BLaER1 (cell line): ENCODE measurements around the gene FBXO44.

Experiments used
- H3K27ac ChIP-seq: shearing (Covaris generic); formaldehyde crosslinking; 2 replicates; pipeline ENCODE4 v1.8.1; 2022
- H3K27me3 ChIP-seq: shearing (Covaris generic); formaldehyde crosslinking; 2 replicates; pipeline ENCODE4 v1.8.1; 2022
- H3K36me3 ChIP-seq: shearing (Covaris generic); formaldehyde crosslinking; 2 replicates; pipeline ENCODE4 v1.8.1; 2022
- H3K4me1 ChIP-seq: shearing (Covaris generic); formaldehyde crosslinking; 2 replicates; pipeline ENCODE4 v1.8.1; 2022
- H3K4me2 ChIP-seq: shearing (Covaris generic); formaldehyde crosslinking; 2 replicates; pipeline ENCODE4 v1.8.1; 2022
- H3K4me3 ChIP-seq: shearing (Covaris generic); formaldehyde crosslinking; 2 replicates; pipeline ENCODE4 v1.8.1; 2022
- H3K9ac ChIP-seq: shearing (Covaris generic); formaldehyde crosslinking; 2 replicates; pipeline ENCODE4 v1.8.1; 2022
- H3K9me3 ChIP-seq: shearing (Covaris generic); formaldehyde crosslinking; 2 replicates; pipeline ENCODE4 v1.8.1; 2022
- H4K20me1 ChIP-seq: shearing (Covaris generic); formaldehyde crosslinking; 2 replicates; pipeline ENCODE4 v1.8.1; 2022
- Cebpa-rat ChIP-seq: shearing (Covaris generic); IDR thresholded peaks from 2 replicates; pipeline ENCODE4 v1.8.1; 2022

Gene FBXO44

DNA sequence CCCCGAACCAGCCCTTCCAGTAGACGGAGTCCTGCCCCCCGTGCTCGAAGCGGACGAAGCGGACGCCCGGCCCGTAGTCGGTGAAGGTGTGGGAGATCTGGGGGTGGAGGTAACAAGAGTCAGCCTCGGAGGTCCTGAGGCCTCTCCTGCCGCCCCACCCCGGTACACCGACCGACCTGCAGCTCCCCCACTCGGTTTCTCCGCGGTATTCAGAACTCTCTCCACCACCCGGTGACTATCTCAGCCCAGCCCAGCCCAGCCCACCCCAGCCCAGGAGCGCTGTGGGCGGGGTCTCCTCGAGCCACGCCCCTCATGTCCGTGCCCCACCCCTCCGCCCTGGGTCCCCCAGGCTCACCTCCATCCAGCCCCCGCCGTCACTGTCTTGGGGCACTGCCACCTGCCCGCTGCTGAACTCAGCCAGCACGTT, 5.9 kb upstream of the FBXO44 start:
- H3K4me2 ChIP-seq, result no peak overlapping the region
- no peak overlapping the region for H3K27ac ChIP-seq
- H3K9me3 ChIP-seq, result no peaks in the 10 kb centered on the region
- peaks cover 30% of the 10 kb centered on the region for H3K4me1 ChIP-seq
- H4K20me1 ChIP-seq, result peaks cover 2% of the 10 kb centered on the region; the same call in 1 of the 2 replicates
- H3K4me3 ChIP-seq, result no peak overlapping the region
- no peak overlapping the region for H3K9ac ChIP-seq
- H3K36me3 ChIP-seq, result no peaks in the 10 kb centered on the region
- H3K27me3 ChIP-seq, result peaks cover 36% of the 10 kb centered on the region
- no peak for TF ChIP-seq Cebpa-rat

DNA sequence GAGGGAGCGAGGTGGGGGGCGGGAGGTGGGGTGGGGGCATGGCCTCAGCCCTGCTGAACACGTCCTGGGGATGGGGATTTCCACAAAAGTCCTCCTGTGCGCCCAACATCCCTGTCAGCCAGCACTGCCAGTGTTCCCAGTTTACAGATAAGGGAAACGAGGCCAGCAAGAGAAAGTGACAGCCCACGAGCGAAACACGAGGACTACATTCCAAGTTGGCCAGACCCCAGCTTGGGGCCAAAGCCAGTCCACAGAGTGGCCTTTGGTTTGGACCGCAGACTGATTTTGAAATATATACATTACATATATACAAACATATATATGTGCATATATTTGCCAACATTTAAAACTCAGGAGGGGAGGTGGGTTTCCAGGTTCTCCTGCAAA, 5.4 kb upstream of the FBXO44 start:
- Histone ChIP-seq H3K36me3 (no peaks in the 10 kb centered on the region), H3K4me2 (no peak overlapping the region), H3K27ac (no peak overlapping the region), H3K4me1 (peaks cover 35% of the 10 kb centered on the region), H3K9ac (no peak overlapping the region), H3K4me3 (no peak overlapping the region), H4K20me1 (peaks cover 5% of the 10 kb centered on the region; the same call in 1 of the 2 replicates), H3K27me3 (peaks cover 41% of the 10 kb centered on the region), H3K9me3 (no peaks in the 10 kb centered on the region)
- no peak for TF ChIP-seq Cebpa-rat

DNA sequence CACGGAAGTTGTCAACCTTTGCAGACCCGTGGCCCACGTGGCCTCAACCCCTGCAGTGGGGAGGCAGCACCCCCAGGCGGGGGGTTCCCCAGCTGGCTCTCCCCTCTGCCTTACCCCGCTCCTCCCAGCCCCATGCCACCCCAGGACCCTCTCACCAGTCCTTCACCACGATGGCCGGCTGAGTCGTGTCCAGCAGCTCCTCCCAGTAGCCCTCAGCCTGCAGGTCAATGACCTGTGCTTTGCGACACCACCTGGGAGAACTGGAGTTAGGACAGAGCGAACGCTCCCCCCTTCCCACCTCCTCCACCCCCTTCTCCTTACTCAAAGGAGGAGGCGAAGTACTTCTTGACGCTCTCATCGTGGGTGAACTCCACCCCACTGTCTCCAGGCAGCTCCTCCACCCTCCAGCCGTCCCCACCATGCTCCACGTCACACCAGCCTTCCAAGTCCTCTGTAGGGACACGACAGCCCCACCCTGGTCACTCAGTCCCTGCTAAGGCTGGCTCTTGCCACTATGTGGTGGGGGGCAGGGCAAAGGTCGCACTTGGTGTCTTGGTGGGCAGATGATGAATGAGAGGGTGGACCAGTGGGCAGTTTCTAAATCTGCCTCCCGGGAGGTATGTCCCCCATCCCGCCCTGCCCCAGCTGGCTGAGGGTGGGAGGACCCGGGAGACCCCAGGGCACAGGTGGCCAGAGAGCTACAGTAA, 4.9 kb upstream of the FBXO44 start:
- H3K4me3 ChIP-seq, result no peak overlapping the region

DNA sequence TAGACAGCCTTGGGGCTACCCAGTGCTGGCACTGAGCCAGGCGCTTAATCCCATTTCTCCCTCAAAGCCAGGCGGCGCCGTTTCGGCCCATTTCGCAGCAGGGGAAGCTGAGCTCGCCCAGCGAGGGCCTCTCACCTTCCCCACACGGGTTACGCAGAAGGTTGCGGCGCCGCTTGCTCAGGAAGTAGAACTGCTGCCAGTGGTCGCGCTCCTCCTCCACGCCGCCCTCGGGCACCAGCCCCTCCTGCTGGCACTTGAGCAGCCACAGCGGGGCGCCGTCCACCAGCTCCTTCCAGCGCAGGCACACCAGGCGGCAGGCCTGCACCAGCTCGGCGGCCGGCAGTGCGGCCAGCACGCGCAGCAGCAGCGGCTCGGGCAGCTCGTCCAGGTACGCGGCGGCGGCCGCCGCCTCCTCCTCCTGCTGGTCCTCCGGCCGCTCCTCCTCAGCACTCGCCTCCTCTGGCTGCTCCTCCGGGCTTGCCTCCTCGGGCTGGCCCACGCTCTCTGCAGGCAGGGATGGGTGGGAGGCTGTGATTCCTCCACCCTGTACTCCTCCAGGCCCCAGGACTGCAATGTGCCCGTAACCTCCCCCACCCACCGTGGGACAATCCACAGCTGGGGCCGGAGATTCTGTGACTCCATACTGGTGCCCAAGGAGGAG, 4.2 kb upstream of the FBXO44 start:
- H3K4me2 ChIP-seq, result peak overlapping the region; percentile 65
- no peak for TF ChIP-seq Cebpa-rat
- no peak overlapping the region for H3K9ac ChIP-seq
- H4K20me1 ChIP-seq, result peaks cover 5% of the 10 kb centered on the region; the same call in 1 of the 2 replicates
- peaks cover 44% of the 10 kb centered on the region for H3K27me3 ChIP-seq
- H3K9me3 ChIP-seq, result no peaks in the 10 kb centered on the region
- peaks cover 38% of the 10 kb centered on the region for H3K4me1 ChIP-seq
- no peaks in the 10 kb centered on the region for H3K36me3 ChIP-seq
- no peak overlapping the region for H3K27ac ChIP-seq
- H3K4me3 ChIP-seq, result no peak overlapping the region

More for the DNA sequence above, 4.9 kb upstream of the FBXO44 start:
- TF ChIP-seq Cebpa-rat, result no peak
- peaks cover 35% of the 10 kb centered on the region for H3K4me1 ChIP-seq
- H3K27me3 ChIP-seq, result peaks cover 44% of the 10 kb centered on the region
- no peaks in the 10 kb centered on the region for H3K9me3 ChIP-seq
- peaks cover 5% of the 10 kb centered on the region; the same call in 1 of the 2 replicates for H4K20me1 ChIP-seq
- H3K9ac ChIP-seq, result no peak overlapping the region
- no peaks in the 10 kb centered on the region for H3K36me3 ChIP-seq
- peak overlapping the region; percentile 65 for H3K4me2 ChIP-seq
- H3K27ac ChIP-seq, result no peak overlapping the region

DNA sequence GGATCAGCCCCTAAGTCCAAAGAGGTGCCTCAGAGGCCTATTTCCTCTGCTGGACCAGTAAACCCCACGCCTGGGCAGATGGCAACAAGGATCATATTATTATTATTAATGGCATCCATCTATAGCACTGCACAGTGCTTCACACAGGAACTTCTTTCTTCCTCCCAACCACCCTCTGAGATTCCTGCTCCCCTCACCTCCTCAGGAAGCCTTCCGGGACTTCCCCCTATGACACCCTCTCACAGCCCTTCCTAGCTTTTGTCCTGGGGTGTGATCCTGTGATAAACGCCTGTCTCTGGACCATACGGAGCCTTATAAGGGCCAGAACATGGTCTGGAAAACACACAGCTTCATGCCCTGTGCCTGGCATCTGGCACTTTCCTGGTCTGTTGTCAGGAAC, 3.7 kb upstream of the FBXO44 start:
- Histone ChIP-seq H3K27me3 (peaks cover 44% of the 10 kb centered on the region), H3K4me3 (no peak overlapping the region), H3K36me3 (no peaks in the 10 kb centered on the region), H3K27ac (no peak overlapping the region), H3K4me1 (peaks cover 44% of the 10 kb centered on the region), H3K9me3 (no peaks in the 10 kb centered on the region), H4K20me1 (peaks cover 9% of the 10 kb centered on the region), H3K9ac (no peak overlapping the region), H3K4me2 (peak overlapping the region; percentile 65)
- TF ChIP-seq Cebpa-rat, result no peak

DNA sequence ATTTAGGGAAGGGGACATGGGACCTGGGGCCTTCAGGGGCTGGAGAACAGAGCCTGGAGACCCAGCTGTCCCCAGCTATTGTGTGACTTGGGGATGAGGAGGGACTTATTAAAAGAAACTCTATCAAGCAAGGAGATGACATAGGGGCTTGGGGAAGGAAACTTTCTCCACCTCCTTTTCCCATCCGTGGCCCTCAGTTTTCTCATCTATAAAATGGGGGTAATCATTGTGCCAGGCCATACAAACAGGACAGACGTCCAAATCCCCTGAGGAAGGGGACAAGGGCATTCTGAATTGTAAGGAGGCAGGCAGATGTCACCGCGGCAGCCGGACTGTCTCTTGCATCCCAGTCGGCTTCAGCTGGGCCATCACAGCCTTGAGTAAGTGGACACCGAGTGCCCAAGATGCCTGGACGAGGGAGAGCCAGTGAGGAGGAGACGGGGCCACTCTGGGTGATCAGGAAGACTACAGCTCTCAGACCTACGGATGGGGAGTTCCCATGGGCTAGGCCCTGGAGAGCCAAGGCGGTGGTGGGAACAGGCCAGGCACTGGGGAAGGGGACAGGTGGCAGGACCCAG, 2.4 kb upstream of the FBXO44 start:
- H3K27ac ChIP-seq, result no peak overlapping the region
- no peak overlapping the region for H3K4me2 ChIP-seq
- peaks cover 8% of the 10 kb centered on the region; the same call in 1 of the 2 replicates for H3K36me3 ChIP-seq

DNA sequence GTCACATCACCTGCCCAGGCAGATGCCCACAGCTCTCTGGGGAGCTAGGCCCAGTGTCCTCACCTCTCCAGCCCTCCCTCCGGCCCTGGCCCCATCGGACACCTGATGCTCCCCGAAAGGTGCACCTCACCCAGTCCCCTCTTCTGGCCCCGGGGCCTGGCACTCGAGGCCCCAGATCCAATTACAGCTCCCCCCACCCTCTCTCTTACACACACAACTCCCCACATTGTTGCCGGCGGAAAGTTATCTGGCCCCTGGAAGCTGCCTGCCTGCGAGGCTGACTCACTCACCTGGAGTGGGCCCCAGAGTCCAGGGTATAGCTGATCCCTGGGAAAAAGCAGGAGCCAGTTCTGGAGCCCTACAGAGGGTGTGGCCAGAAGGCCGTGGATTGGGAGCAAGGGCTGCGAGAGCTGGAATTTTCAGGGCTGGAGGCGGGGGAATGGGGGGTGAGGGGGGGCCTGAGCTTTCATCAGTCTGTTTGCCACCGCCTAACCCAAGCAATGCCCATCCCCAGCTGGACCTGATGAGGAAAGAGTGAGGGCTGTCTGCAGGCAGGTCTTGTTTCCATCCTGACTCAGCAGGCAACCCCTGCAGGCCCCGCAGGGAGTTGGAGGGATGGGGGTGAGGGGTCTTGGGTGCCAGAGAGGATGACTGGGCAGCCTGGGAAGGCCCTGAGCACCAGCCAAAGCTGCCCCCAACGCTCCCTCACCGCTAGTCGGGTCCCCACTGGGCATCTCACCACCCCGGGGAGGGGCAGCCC, 1.4 kb upstream of the FBXO44 start:
- Histone ChIP-seq H3K4me1 (peaks cover 53% of the 10 kb centered on the region), H3K27ac (no peak overlapping the region), H4K20me1 (peaks cover 9% of the 10 kb centered on the region), H3K9me3 (no peaks in the 10 kb centered on the region), H3K27me3 (peaks cover 44% of the 10 kb centered on the region), H3K9ac (no peak overlapping the region), H3K4me2 (peak overlapping the region; percentile 88; the same call in 1 of the 2 replicates), H3K36me3 (peaks cover 15% of the 10 kb centered on the region; the same call in 1 of the 2 replicates), H3K4me3 (no peak overlapping the region)
- no peak for TF ChIP-seq Cebpa-rat

More for the DNA sequence above, 2.4 kb upstream of the FBXO44 start:
- H3K4me3 ChIP-seq, result no peak overlapping the region
- no peak overlapping the region for H3K9ac ChIP-seq
- H3K9me3 ChIP-seq, result no peaks in the 10 kb centered on the region
- peaks cover 9% of the 10 kb centered on the region for H4K20me1 ChIP-seq
- peaks cover 44% of the 10 kb centered on the region for H3K4me1 ChIP-seq
- TF ChIP-seq Cebpa-rat, result no peak
- peaks cover 44% of the 10 kb centered on the region for H3K27me3 ChIP-seq

DNA sequence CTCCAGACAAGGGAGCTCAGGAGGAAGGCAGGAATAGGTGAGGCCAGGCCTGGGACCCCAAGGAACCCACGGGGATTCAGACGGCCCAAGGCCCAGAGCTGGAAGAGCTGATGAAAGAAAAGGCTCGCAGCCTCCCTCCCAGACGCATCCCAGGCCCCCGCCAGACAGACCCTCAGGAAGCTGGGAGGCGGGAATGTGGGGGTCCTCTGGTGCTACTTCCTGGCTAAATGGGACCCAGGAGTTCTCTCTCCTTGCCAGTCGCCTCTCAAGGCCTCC, 878 bp upstream of the FBXO44 start:
- Histone ChIP-seq H3K36me3 (peaks cover 18% of the 10 kb centered on the region; the same call in 1 of the 2 replicates), H3K4me3 (peak overlapping the region; percentile 67), H3K27ac (no peak overlapping the region), H3K4me2 (peak overlapping the region; percentile 88), H3K9me3 (no peaks in the 10 kb centered on the region), H3K4me1 (peaks cover 53% of the 10 kb centered on the region), H3K9ac (no peak overlapping the region), H4K20me1 (peaks cover 9% of the 10 kb centered on the region), H3K27me3 (peaks cover 44% of the 10 kb centered on the region)
- TF ChIP-seq Cebpa-rat, result no peak

DNA sequence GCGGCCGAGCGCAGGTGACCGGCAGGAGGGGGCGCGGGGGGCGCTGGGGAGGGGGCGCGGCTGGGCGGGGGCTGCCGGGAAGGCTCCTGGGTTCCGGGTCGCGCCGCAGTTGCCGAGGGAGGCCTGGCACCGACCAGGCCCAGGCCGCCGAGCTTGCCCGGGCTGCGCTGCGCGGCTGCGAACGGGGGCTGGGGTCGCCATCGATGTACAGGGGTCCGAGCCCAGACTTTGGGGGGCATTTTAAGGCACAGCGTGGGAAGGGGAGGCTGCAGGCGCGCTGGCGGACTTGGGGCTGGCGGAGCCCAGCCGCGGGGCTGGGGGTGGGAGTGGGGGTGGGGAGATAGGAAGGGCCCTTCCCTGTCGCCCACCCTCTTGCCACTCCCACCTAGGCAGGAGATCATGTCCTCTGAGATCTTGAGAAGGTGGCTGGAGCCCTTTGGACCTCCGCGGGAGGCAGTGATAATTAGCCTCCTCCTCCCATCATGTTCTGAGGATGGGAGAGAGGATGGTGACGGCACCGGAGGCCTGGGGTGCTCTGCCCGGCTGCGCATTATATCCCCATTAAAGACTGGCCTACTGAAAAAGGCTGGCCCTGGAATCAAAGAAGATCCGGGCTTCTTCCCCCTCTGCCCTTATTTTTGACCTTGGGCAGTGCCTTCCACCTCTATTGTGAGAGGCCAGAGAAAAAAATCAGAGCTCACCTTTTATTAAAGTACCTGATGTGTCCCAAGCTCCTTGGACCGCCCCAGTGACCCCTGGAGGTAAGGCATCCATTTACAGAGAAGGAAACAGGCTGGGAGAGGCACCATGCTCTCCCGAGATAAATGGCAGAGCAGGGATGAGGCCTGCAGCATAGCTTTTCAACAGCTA, 497 bp downstream of the FBXO44 start:
- Histone ChIP-seq H3K9ac (peak overlapping the region; percentile 61), H3K4me2 (peak overlapping the region; percentile 97), H3K9me3 (no peaks in the 10 kb centered on the region), H3K27ac (no peak overlapping the region), H4K20me1 (peaks cover 9% of the 10 kb centered on the region), H3K36me3 (peaks cover 29% of the 10 kb centered on the region; the same call in 1 of the 2 replicates), H3K27me3 (peaks cover 37% of the 10 kb centered on the region), H3K4me1 (peaks cover 49% of the 10 kb centered on the region), H3K4me3 (peak overlapping the region; percentile 67)
- TF ChIP-seq Cebpa-rat, result no peak
